MCF 10A (cell line): ENCODE data around the gene IGHMBP2. TPM values are rescaled to one million over a fixed set of nuclear protein-coding genes. Genes with fewer than 3 reads are reported as not detected.

ENCODE experiments used
- BruUV-seq: library from RNA; stranded (reverse); fragments of 400-500 nt; replicated peaks from 2 replicates; lab custom pipeline; 2021; lab: Mats Ljungman, UMichigan
- CTCF ChIA-PET: fragments of 300-600 bp; sonication (Branson Sonifier 250); formaldehyde crosslinking; extraction: SDS; loops from one replicate; lab custom pipeline; 2021; ENCODE audit warnings: antibody characterized with exemption, inconsistent platforms; lab: Yijun Ruan, JAX
- POLR2A ChIA-PET: fragments of 300-600, 350-650 bp; sonication (Branson Sonifier 250); formaldehyde crosslinking; extraction: SDS; loops from one replicate; lab custom pipeline; 2020; ENCODE audit warnings: antibody characterized with exemption, inconsistent platforms; lab: Yijun Ruan, JAX
- DNase-seq: peaks from one replicate; pipeline ENCODE4 v3.0.0-alpha.2; 2018; ENCODE audit not compliant: unreplicated experiment
- H3K27ac Mint-ChIP-seq: one replicate; pipeline ENCODE4 v1.8.0; 2022; ENCODE audit warnings: mild to moderate bottlenecking, low read depth, mixed read lengths; ENCODE audit not compliant: unreplicated experiment
- H3K27me3 Mint-ChIP-seq: one replicate; pipeline ENCODE4 v1.8.0; 2022; ENCODE audit warnings: mixed read lengths; ENCODE audit not compliant: insufficient read depth, unreplicated experiment
- H3K36me3 Mint-ChIP-seq: one replicate; pipeline ENCODE4 v1.8.0; 2022; ENCODE audit warnings: mild to moderate bottlenecking, moderate library complexity, mixed read lengths; ENCODE audit not compliant: insufficient read depth, unreplicated experiment
- H3K4me1 Mint-ChIP-seq: one replicate; pipeline ENCODE4 v1.8.0; 2022; ENCODE audit warnings: mixed read lengths; ENCODE audit not compliant: insufficient read depth, unreplicated experiment
- H3K4me3 Mint-ChIP-seq: one replicate; pipeline ENCODE4 v1.8.0; 2022; ENCODE audit warnings: mild to moderate bottlenecking, moderate library complexity, mixed read lengths; ENCODE audit not compliant: unreplicated experiment
- H3K9me3 Mint-ChIP-seq: one replicate; pipeline ENCODE4 v1.8.0; 2022; ENCODE audit warnings: mixed read lengths; ENCODE audit not compliant: unreplicated experiment
- intact Hi-C: fragments of 100-400 bp; cut with micrococcal nuclease; formaldehyde crosslinking; loops from 2 replicates; pipeline ENCODE4 v1.14.1; 2022
- total RNA-seq: library from RNA; stranded (reverse); gene quantifications from 2 replicates; pipeline ENCODE4 v1.2.3, GENCODE V29; 2022
- TF ChIP-seq, protein P1 (sequence below): fragments of 200-600 bp; IDR thresholded peaks from one replicate; pipeline ENCODE4 v1.8.0; 2022; ENCODE audit warnings: antibody characterized with exemption, mild to moderate bottlenecking; ENCODE audit not compliant: unreplicated experiment

Gene IGHMBP2
- total RNA-seq, 1 experiment from 2014 or later, result 19.8 TPM

DNA sequence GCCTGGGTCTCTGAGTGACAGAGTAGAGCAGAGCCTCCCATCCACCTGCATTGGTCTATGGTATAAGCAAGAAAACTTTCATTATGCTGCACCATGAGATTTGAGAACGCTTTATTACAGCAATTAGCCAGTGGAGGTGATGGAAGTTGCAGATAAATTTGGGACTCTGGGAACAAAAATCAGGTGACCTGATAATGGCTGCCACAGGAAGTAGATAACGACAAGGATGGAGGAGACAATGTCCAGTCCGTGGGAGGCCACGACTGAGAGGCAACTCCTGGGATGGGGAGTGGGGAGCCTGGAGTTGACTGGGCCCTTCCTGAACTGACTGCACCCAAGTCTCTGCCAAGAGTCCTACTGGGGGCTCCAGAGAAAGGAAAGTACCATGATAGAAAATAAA lies 72.4 kb downstream of the IGHMBP2 start:
- Mint-ChIP-seq H3K9me3 (no peaks in the 10 kb centered on the region), H3K4me1 (no peaks in the 10 kb centered on the region), H3K27ac (no peak overlapping the region), H3K4me3 (no peak overlapping the region), H3K36me3 (no peaks in the 10 kb centered on the region), H3K27me3 (peaks cover 38% of the 10 kb centered on the region)
- no TSS peak for BruUV-seq
- TF ChIP-seq, protein P1, sequence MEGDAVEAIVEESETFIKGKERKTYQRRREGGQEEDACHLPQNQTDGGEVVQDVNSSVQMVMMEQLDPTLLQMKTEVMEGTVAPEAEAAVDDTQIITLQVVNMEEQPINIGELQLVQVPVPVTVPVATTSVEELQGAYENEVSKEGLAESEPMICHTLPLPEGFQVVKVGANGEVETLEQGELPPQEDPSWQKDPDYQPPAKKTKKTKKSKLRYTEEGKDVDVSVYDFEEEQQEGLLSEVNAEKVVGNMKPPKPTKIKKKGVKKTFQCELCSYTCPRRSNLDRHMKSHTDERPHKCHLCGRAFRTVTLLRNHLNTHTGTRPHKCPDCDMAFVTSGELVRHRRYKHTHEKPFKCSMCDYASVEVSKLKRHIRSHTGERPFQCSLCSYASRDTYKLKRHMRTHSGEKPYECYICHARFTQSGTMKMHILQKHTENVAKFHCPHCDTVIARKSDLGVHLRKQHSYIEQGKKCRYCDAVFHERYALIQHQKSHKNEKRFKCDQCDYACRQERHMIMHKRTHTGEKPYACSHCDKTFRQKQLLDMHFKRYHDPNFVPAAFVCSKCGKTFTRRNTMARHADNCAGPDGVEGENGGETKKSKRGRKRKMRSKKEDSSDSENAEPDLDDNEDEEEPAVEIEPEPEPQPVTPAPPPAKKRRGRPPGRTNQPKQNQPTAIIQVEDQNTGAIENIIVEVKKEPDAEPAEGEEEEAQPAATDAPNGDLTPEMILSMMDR, result no peak
- no peak for DNase-seq
- intact Hi-C loops, result no loop called here
- ChIA-PET POLR2A (no interaction called here), CTCF (interaction anchor here (0.6 kb wide), 1 partner anchor 24 kb away, joined by 3 read pairs; no protein-coding TSS in a partner anchor)

DNA sequence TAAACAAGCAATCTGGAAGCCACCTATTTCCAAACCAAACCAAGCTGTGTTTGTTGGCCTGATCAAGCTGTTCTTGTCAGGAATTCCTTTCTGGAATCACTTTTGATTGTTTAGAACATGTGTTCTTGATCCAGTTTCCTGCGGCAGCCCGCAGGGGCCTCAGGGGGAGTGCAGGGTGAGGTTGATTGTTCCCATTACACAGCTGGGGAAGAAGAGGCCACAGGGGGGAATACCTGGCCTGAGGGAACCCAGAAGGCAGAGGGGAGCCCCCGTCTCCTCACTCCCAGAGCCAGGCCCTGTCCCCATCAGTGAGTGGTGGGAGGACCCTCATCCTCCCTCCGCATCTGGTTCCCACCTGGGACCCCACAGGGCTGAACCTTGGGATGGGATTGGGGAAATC lies 72.9 kb downstream of the IGHMBP2 start:
- POLR2A ChIA-PET, result no interaction called here
- H3K27me3 Mint-ChIP-seq, result peaks cover 37% of the 10 kb centered on the region
- CTCF ChIA-PET, result no interaction called here
- intact Hi-C loops, result no loop called here
- no TSS peak for BruUV-seq
- TF ChIP-seq, protein P1, result no peak
- no peaks in the 10 kb centered on the region for H3K9me3 Mint-ChIP-seq
- no peak overlapping the region for H3K27ac Mint-ChIP-seq
- no peaks in the 10 kb centered on the region for H3K4me1 Mint-ChIP-seq
- no peak for DNase-seq
- H3K4me3 Mint-ChIP-seq, result no peak overlapping the region
- no peaks in the 10 kb centered on the region for H3K36me3 Mint-ChIP-seq

GRCh38 chr11:68977781-68978625 lies 74.3 kb downstream of the IGHMBP2 start:
- DNase-seq, result no peak
- peaks cover 8% of the 10 kb centered on the region for H3K9me3 Mint-ChIP-seq
- peaks cover 37% of the 10 kb centered on the region for H3K27me3 Mint-ChIP-seq
- TF ChIP-seq, protein P1, result no peak
- intact Hi-C loops, result no loop called here
- ChIA-PET CTCF (no interaction called here), POLR2A (no interaction called here)
- H3K4me1 Mint-ChIP-seq, result no peaks in the 10 kb centered on the region
- no TSS peak for BruUV-seq
- no peaks in the 10 kb centered on the region for H3K36me3 Mint-ChIP-seq
- H3K27ac Mint-ChIP-seq, result no peak overlapping the region
- no peak overlapping the region for H3K4me3 Mint-ChIP-seq

DNA sequence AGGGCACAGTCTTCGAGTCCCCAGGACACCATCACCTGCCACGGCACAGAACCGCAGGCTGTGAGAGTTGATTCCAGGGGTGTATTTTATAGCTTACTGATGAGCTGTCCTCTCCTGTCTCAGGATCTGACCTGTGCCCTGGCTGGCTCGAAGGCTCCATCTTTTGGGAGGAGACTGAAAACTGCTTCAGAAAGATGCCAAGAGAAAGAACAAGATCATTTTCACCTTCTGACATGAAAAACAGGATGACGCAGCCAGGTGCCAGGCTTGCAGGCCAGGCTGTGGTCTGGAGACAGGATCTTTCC lies 74.9 kb downstream of the IGHMBP2 start:
- CTCF ChIA-PET, result no interaction called here
- POLR2A ChIA-PET, result no interaction called here
- H3K27ac Mint-ChIP-seq, result no peak overlapping the region
- H3K4me1 Mint-ChIP-seq, result no peaks in the 10 kb centered on the region
- intact Hi-C loops, result no loop called here
- H3K27me3 Mint-ChIP-seq, result peaks cover 36% of the 10 kb centered on the region
- TF ChIP-seq, protein P1, result no peak
- no peak overlapping the region for H3K4me3 Mint-ChIP-seq
- peaks cover 8% of the 10 kb centered on the region for H3K9me3 Mint-ChIP-seq
- no TSS peak for BruUV-seq
- no peaks in the 10 kb centered on the region for H3K36me3 Mint-ChIP-seq
- no peak for DNase-seq
